B cell (primary cell): ENCODE data around the gene GMPS. TPM values are rescaled to one million over a fixed set of nuclear protein-coding genes. Genes with fewer than 3 reads are reported as not detected.
A peak's percentile ranks its signal among the peaks of the same experiment; 100 is the strongest.

Experiments used
- ATAC-seq: fragments of 200-7000 bp; cut with Tn5 transposase; one replicate; pipeline ENCODE4 v1.10.0; 2021; ENCODE audit warnings: low read depth, mild to moderate bottlenecking, moderate number of reproducible peaks, moderate library complexity
- CTCF ChIA-PET: fragments of 350-600 bp; sonication (Branson Sonifier 250); formaldehyde crosslinking; loops from one replicate; lab custom pipeline; 2021; ENCODE audit warnings: antibody characterized with exemption, inconsistent platforms; lab: Charles Lee
- POLR2A ChIA-PET: fragments of 350-600 bp; sonication (Branson Sonifier 250); formaldehyde crosslinking; loops from one replicate; lab custom pipeline; 2021; ENCODE audit warnings: antibody characterized with exemption; lab: Charles Lee
- DNase-seq: peaks from one replicate; pipeline ENCODE4 v3.0.0; 2013
- H2AFZ ChIP-seq: 2 replicates; pipeline ENCODE4 v1.6.1; 2012; ENCODE audit warnings: mild to moderate bottlenecking, low read depth, low read length; ENCODE audit not compliant: insufficient read depth, poor library complexity, severe bottlenecking
- H3K27ac ChIP-seq, 2 donors: 1 replicate in 1 of 2; 2 replicates in 1 of 2; pipeline ENCODE4 v1.5.1; 2012 to 2013; ENCODE audit warnings: low read length in 2 of 2, mild to moderate bottlenecking in 2 of 2, moderate library complexity in 1 of 2
- H3K27me3 ChIP-seq, 4 experiments: fragments of 200-600 bp in 1 of 4; sonication (generic) in 1 of 4; replicated peaks in 1 of 4; 1 replicate in 2 of 4; 2 replicates in 2 of 4; pipeline versions ENCODE4 v1.6.1 to v1.7.0; 2013 to 2016; ENCODE audit warnings: low read length in 3 of 4, mild to moderate bottlenecking in 2 of 4, mixed read lengths in 1 of 4, moderate library complexity in 1 of 4; ENCODE audit not compliant: insufficient read depth in 4 of 4, control insufficient read depth in 3 of 4; ENCODE audit errors: control extremely low read depth in 1 of 4
- H3K36me3 ChIP-seq, 2 experiments: replicated peaks in 1 of 2; 1 replicate in 1 of 2; 2 replicates in 1 of 2; pipeline versions ENCODE4 v1.6.1 to v1.7.1; 2013; ENCODE audit warnings: low read length in 1 of 2; ENCODE audit not compliant: insufficient read depth in 2 of 2, control insufficient read depth in 1 of 2; ENCODE audit errors: control extremely low read depth in 1 of 2, extremely low read depth in 1 of 2
- H3K4me1 ChIP-seq, 2 donors: fragments of 200-600 bp in 1 of 2; sonication (generic) in 1 of 2; 1 replicate in 1 of 2; 2 replicates in 1 of 2; pipeline versions ENCODE4 v1.5.1 to v1.6.1; 2013 to 2017; ENCODE audit warnings: low read length in 2 of 2; ENCODE audit not compliant: control insufficient read depth in 2 of 2, insufficient read depth in 2 of 2
- H3K4me2 ChIP-seq: replicated peaks from 2 replicates; pipeline ENCODE3; 2012; ENCODE audit warnings: mild to moderate bottlenecking, low read depth, low read length; ENCODE audit not compliant: poor library complexity, severe bottlenecking
- H3K4me3 ChIP-seq, 5 experiments: fragments of 200-600 bp in 1 of 5; sonication (generic) in 1 of 5; 1 replicate in 3 of 5; 2 replicates in 2 of 5; pipeline versions ENCODE4 v1.5.1 to v1.7.0; 2011 to 2016; ENCODE audit warnings: low read length in 4 of 5, mild to moderate bottlenecking in 4 of 5, low read depth in 2 of 5, control low read depth in 1 of 5, moderate library complexity in 1 of 5; ENCODE audit not compliant: insufficient read depth in 1 of 5; ENCODE audit errors: control extremely low read depth in 1 of 5, extremely low read depth in 1 of 5
- H3K79me2 ChIP-seq: fragments of 200-600 bp; sonication (generic); one replicate; pipeline ENCODE4 v1.6.0; 2016; ENCODE audit warnings: low read length; ENCODE audit not compliant: control insufficient read depth, insufficient read depth
- H3K9ac ChIP-seq: fragments of 200-600 bp; sonication (generic); 2 replicates; pipeline ENCODE4 v1.6.1; 2017; ENCODE audit warnings: mild to moderate bottlenecking, low read length, moderate library complexity
- H3K9me3 ChIP-seq, 3 donors: one replicate each; pipeline versions ENCODE4 v1.6.1 to v1.7.1; 2013; ENCODE audit warnings: low read length in 2 of 3; ENCODE audit not compliant: control insufficient read depth in 2 of 3, insufficient read depth in 1 of 3; ENCODE audit errors: control extremely low read depth in 1 of 3
- H4K20me1 ChIP-seq: 2 replicates; pipeline ENCODE4 v1.6.0; 2012; ENCODE audit warnings: mild to moderate bottlenecking, low read length; ENCODE audit not compliant: insufficient read depth, control insufficient read depth, poor library complexity, severe bottlenecking
- H3K27ac Mint-ChIP-seq: one replicate; pipeline ENCODE4 v1.8.0; 2021; ENCODE audit warnings: mixed read lengths
- H3K27me3 Mint-ChIP-seq: one replicate; pipeline ENCODE4 v1.8.0; 2021; ENCODE audit warnings: mixed read lengths
- H3K4me1 Mint-ChIP-seq: one replicate; pipeline ENCODE4 v1.8.0; 2021; ENCODE audit warnings: mixed read lengths
- H3K4me3 Mint-ChIP-seq: one replicate; pipeline ENCODE4 v1.8.0; 2021; ENCODE audit warnings: mixed read lengths
- H3K9me3 Mint-ChIP-seq: one replicate; pipeline ENCODE4 v1.8.0; 2022; ENCODE audit warnings: mixed read lengths; ENCODE audit not compliant: insufficient read depth
- EZH2 ChIP-seq: IDR thresholded peaks from 2 replicates; pipeline ENCODE4 v1.6.1; 2012; ENCODE audit warnings: borderline replicate concordance, low read depth, mild to moderate bottlenecking, moderate library complexity, low read length; ENCODE audit not compliant: insufficient read depth, poor library complexity, severe bottlenecking
- WGBS: methylation state at CpG from one replicate; pipeline ENCODE4 v1.1.5; 2013; ENCODE audit warnings: missing lambda C conversion rate; ENCODE audit not compliant: insufficient coverage; 5-methylcytosine and 5-hydroxymethylcytosine counted together
- intact Hi-C: fragments of 100-400 bp; cut with micrococcal nuclease; formaldehyde crosslinking; loops from one replicate; pipeline ENCODE4 v1.10.0; 2022
- polyA plus RNA-seq: library from polyadenylated mRNA; depleted of rRNA; stranded (reverse); fragments of >200 nt; gene quantifications from 2 replicates; pipeline ENCODE4 v1.2.3, GENCODE V29; 2012
- total RNA-seq, 2 donors: library from RNA; stranded (reverse); fragments of 120-200 nt in 1 of 2; gene quantifications; 1 replicate in 1 of 2; 2 replicates in 1 of 2; pipeline versions ENCODE4 v1.2.3 to v1.2.4, GENCODE V29; 2013 to 2022
- TF ChIP-seq, protein P1 (sequence below): fragments of 200-600 bp; IDR thresholded peaks from one replicate; pipeline ENCODE4 v1.8.0; 2022; ENCODE audit warnings: antibody characterized with exemption, mild to moderate bottlenecking

GMPS gene
- total and polyA plus RNA-seq, 2 donors (not counting 1 experiment from before 2014, with no cell fraction given): 12.0 to 30.8 TPM

DNA sequence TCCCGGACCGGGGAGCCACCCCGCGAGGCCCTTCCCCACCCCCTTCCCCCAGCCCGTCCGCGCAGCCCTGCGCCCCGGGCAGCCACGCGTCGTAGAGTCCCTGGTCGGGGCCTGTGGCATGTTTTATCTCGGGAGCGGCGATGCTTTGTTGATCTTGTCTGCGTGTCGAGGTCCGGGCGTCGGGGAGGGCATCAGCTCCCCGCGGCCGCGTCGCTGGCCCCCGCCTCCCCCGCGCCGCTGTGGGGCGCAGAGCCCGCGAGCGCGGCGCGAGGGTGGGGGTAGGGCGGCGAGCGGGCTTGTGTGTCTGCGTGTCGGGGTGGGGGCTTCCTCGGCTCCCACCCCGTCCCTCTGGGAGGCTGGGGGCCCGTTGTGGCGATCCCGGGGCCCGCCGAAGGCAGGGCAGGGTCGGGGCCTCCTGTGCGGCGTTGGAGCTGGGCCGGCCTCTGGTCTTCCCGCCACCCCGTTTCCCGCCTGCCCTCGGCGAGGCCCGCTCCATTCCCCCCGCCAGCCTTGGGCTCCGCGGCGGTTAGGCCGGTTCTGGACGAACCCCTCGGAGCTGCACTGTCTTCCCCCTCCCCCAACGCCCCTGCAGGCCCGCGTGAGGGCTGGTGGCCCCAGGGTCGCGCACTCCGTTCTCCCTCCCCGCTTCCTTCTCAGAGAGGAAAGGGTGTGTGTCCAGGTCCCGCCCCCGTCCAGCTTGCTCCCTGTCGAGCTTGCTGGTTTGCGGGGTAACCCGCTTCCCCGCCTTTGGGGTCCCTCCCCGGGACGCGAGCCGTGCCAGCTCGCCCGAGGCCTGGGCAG, 695 bp downstream of the GMPS start:
- H3K4me3 Mint-ChIP-seq: peak overlapping the region; percentile 96
- peak; percentile 7 for ATAC-seq
- H2AFZ ChIP-seq: peak overlapping the region; percentile 99
- no peaks in the 10 kb centered on the region for H3K27me3 ChIP-seq
- peak overlapping the region; percentile 93 for H3K4me2 ChIP-seq
- peaks cover 14 to 19% of the 10 kb centered on the region in 2 donors for H3K4me1 ChIP-seq
- peak overlapping the region; percentile 67 to 86 for H3K27ac ChIP-seq
- under 1% methylated on average over 85 of the region's 85 CpGs for WGBS
- peak; percentile 55 for DNase-seq
- H3K27ac Mint-ChIP-seq: peak overlapping the region; percentile 88
- no peaks in the 10 kb centered on the region for H3K36me3 ChIP-seq
- ChIA-PET CTCF (interaction anchor here (1.2 to 4.5 kb wide), 3 partner anchors 17 to 65 kb away, joined by 3 to 27 read pairs (median 4); partner anchors contain the start of genes C3orf33 and SLC33A1), POLR2A (interaction anchor here (1.1 to 1.7 kb wide), 3 partner anchors 17 to 1289 kb away, joined by 4 to 5 read pairs (median 5); partner anchors contain the start of genes C3orf33 and SLC33A1)
- peak overlapping the region; percentile 4 to 95 (median 93) for H3K4me3 ChIP-seq
- H3K79me2 ChIP-seq: peaks cover 52% of the 10 kb centered on the region
- H4K20me1 ChIP-seq: peaks cover 22% of the 10 kb centered on the region
- peak overlapping the region; percentile 96 for H3K9ac ChIP-seq
- H3K4me1 Mint-ChIP-seq: peaks cover 26% of the 10 kb centered on the region
- intact Hi-C loops: loop anchor here (1.0 to 5.0 kb wide), 9 partner anchors 17 to 1547 kb away; partner anchors contain the start of genes C3orf33, DHX36, PLCH1 and SLC33A1
- TF ChIP-seq, protein P1, sequence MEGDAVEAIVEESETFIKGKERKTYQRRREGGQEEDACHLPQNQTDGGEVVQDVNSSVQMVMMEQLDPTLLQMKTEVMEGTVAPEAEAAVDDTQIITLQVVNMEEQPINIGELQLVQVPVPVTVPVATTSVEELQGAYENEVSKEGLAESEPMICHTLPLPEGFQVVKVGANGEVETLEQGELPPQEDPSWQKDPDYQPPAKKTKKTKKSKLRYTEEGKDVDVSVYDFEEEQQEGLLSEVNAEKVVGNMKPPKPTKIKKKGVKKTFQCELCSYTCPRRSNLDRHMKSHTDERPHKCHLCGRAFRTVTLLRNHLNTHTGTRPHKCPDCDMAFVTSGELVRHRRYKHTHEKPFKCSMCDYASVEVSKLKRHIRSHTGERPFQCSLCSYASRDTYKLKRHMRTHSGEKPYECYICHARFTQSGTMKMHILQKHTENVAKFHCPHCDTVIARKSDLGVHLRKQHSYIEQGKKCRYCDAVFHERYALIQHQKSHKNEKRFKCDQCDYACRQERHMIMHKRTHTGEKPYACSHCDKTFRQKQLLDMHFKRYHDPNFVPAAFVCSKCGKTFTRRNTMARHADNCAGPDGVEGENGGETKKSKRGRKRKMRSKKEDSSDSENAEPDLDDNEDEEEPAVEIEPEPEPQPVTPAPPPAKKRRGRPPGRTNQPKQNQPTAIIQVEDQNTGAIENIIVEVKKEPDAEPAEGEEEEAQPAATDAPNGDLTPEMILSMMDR: no peak
- no peak for TF ChIP-seq EZH2
- H3K9me3 Mint-ChIP-seq: no peaks in the 10 kb centered on the region
- no peaks in the 10 kb centered on the region for H3K9me3 ChIP-seq
- H3K27me3 Mint-ChIP-seq: no peaks in the 10 kb centered on the region
